LoVo (cell line): ENCODE measurements around the gene RAC3.

Source experiments
- DNase-seq: peaks from one replicate; pipeline ENCODE4 v3.0.0-alpha.2; 2016; ENCODE audit warnings: low spot score

The RAC3 gene

DNA sequence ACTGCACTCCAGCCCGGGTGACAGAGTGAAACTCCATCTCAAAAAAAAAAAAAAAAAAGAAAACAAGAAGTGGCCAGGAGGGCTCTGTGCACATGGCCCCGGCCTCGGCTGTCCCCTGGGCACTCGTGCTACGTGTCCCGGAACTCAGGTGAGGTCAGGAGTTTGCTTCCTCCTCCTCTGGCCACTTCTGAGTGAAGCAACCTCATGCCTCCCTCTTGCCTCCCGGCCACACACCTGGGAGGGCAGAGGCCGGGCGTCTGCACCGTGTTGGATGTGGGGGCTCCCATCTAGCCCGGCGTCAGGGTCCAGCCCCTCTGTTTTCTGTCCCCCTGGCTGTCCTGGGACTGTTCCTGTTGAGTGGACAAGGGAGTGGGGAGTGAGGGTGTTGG lies 31.9 kb upstream of the RAC3 start:
- no peak for DNase-seq

GRCh38 chr17:81999976-82000802 lies 31.3 kb upstream of the RAC3 start:
- DNase-seq = no peak

- no peak for DNase-seq
These were observed 30.5 kb upstream of the RAC3 start for GRCh38 chr17:82000803-82001570.

DNA sequence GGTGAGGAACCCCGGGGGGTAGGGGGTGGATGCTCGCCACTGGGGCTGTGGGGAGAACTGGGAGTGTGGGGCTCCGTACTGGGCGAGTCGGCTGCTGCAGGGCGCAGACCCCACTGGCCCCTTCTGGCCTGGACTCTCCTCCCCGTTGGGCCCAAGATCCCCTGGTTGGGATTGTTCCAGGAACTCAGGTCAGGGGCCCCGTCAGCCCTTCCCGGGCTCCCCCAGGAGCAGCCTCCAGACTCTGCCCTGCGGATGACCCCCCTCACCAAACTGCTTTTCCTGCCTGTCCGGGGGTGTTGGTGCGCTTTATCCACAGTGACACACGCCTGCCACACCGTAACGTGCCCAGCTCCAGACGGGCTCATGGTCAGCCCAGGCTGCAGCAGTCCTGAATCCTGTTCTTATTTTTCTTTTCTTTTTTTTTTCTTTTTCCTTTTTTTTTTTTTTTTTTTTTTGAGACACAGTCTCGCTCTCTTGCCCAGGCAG lies 29.9 kb upstream of the RAC3 start:
- DNase-seq = no peak

DNA sequence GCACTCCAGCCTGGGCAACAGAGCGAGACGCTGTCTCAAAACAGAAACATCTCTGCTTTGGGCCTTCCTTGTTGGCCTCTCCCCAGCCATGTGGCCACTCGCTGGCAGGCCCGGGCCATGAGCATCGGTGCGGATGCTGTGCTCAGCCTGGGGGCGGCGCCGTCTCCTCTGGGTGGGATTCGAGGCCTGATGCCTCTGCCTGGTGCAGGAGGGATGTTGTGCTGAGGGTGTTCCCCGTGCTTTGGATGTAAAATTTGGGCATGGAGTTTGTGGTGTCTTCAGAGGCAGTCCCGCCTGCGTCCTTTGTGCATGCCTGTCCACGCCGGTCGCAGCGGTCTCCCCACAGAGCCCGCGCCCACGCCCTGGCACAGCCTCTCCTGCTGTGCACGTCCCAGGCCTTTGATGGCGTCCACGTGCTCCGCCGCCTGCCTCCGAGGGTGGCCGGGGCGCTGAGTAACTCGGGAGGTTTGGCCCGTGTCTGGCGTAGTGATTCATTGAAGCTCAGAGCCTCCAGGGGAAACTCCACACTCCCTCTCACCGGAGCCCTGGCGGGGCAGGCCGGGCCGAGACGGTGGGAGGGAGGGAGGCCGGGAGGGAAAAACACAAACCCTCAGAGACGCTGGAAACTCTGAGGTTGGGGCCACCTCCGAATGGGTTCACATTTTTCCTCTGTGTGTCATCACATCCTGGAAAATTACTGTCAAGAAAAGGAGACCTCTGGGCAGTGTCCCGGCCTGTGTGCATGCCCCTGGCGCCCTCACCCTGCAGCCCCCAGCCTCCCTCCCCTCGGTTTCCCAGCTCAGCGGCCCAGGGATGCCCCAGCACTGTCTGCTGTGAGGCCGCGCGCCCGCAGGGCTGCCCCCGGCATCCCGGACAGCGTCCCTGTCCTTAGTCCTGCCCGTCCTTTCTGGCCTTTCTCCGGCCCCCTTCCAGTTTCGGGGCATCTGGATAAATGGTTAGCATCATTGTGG lies 27.8 kb upstream of the RAC3 start:
- DNase-seq = peak; percentile 35

DNA sequence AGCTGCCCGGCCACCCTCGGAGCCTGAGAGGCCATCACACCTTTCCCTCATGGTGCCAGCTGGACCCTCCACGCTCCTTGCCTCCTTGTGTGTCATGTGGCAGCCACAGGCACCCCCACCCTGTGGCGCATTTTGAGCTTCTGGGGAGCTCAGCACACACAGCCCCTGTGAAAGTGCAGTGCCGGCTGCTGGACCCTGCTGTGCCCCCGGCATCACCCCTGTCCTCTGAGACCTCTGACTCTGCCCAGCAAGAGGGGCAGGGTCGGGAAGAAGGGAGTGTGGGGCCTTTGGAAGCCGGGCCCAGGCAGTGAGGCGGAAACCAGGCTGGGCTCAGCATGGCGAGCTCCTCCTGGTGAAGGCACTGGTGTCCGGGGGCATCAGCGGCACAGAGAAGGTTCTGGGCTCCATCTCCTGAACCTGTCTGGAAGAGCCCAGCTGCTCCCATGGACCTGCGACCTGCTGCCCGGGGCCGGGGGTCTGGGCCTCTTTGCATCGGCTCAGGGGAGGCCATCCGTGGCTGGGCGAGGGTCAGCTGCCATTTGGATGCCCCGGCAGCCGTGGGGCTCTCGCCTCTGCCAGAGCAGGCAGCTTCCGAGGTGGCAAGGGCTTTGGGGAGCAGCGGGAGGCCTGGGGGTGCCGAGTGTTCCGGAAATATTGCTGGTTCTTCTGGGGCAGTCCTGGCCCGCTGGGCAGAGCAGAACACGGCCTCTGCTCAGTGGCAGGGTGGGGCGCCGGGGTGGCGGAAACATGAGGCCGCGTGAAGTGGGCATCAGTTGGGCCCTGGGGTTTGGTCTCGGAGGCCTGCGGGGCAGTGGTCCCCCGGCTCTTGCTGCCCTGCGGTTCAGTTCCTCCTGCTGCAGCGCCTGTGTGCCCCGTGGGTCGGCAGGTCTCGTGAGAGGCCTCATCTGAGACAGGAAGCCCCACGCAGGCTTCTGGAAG lies 26.7 kb upstream of the RAC3 start:
- DNase-seq = no peak

DNA sequence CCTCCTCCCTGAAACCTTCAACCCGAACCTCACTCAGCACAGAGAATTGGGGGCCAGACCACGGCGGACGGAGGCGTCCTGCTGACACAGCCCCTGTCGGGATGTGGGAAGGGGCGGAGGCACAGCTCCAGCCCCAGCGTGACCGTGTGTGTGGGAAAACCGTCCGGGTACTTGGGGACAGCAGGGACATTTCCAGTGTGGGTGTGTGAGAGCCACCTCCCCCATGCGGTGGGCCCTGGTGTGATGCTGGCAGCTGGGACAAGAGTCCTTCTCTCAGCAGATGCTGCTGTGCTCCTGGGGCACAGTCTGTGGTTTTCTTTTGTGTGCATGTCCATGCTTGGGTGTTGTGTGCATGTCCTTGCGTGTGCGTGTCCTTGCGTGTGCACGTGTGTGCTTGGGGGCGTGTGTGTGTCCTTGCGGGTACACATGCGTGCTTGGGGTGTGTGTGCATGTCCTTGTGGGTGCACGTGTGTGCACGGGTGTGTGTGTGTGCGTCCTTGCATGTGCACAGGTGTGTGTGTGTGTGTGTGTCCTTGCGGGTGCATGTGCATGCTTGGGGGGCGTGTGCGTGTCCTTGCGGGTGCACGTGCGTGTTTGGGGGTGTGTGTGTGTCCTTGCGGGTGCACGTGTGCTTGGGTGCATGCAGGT lies 25.7 kb upstream of the RAC3 start:
- no peak for DNase-seq

DNA sequence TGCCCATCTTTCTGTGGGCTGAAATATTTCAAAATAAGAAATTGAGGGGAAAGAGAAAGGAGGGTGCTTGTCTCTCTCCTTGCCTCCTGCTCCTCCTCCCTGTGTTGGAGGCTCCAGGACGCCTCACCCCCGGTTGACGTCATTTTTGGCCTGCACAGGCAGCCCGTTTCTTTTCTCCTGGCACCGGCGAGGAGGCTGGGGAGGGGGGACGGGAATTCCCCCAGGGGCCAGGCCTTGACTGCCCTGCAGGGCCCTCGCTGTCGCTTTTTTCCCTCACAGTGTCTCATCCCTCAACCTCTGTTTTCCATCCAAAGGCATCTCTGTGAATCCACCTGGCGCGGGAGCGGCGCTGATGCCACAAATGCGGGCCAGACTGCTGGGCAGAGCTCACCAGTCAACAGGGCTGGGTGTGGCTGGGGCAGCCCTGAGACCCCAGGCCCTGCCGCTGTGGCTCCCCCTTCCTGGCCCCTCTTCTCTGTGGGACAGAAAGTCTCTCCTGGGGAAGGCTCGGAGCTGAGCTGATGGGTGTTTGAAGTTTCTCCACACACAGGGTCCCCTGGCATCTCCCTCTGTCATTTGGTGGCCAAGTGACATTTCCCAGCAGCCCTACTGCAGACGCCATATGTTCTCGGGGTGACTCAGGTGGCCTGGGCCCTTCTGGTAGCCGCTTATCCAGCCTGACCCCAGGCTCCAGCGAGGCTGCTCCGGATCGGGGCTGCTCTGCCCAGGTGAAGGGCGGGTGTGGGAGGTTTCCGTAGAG lies 24.8 kb upstream of the RAC3 start:
- no peak for DNase-seq

DNA sequence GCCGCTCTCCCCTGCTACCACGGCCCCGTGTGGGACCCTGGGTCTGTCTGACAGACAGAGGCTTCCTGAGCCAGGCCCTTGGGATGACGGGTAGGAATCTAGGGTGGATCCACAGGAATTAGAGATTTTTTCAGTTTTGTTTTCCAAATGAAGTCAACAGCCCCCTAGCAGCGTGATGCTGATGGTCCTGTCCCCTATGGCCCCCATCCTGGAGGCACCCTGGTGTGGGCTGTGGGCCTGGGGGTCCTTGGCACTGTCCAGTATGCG lies 24.3 kb upstream of the RAC3 start:
- no peak for DNase-seq

- DNase-seq = no peak
These were observed 23.8 kb upstream of the RAC3 start for GRCh38 chr17:82007495-82008257.

GRCh38 chr17:82008258-82008940 lies 23.1 kb upstream of the RAC3 start:
- no peak for DNase-seq

- no peak for DNase-seq
These were observed 22.5 kb upstream of the RAC3 start for GRCh38 chr17:82008941-82009405.

GRCh38 chr17:82009413-82009812 lies 22.1 kb upstream of the RAC3 start:
- no peak for DNase-seq

DNA sequence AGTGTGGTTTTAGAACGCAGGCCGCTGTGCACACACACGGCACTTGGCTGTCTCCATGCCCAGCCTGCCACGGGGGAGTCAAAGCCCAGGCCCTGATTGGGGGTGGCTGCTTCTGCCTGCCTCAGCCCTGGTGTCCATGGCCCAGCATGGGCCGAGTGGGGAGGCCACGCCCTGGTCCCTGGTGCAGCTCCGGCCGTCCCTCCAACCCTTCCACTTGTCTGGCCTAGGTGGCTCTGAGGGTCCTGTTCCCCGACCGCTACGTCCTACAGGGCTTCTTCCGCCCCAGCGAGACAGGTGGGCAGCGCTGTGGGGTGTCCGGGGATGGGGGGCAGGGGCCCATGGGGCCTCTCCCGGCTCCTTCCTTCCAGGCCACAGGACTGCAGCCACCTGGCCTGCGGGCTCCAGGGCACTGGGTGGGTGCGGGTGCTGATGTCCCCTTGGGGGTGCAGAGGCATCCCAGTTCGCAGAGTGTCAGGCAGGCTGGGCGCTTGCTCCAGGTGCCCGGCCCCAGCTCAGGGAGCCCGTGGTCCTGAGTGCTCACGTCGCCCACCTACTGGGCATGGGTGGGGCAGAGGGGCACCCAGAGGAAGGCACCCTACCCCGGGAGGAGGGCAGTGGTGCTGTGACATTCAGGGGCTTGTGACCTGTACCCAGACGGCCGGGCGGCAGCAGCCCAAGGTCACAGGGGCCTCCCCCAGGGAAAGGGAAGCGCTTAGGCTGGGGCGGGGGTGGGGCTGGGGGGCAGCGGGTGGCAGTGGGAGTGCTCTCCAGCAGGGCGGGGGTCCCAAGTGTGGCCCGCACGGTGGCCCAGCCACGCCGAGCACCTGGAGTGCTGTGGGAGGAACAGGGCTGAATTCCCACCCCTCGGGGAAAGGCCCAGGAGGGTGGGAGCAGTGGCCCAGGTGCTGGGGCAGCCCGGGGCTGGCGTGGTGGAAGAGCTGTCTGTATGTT lies 20.6 kb upstream of the RAC3 start:
- no peak for DNase-seq

DNA sequence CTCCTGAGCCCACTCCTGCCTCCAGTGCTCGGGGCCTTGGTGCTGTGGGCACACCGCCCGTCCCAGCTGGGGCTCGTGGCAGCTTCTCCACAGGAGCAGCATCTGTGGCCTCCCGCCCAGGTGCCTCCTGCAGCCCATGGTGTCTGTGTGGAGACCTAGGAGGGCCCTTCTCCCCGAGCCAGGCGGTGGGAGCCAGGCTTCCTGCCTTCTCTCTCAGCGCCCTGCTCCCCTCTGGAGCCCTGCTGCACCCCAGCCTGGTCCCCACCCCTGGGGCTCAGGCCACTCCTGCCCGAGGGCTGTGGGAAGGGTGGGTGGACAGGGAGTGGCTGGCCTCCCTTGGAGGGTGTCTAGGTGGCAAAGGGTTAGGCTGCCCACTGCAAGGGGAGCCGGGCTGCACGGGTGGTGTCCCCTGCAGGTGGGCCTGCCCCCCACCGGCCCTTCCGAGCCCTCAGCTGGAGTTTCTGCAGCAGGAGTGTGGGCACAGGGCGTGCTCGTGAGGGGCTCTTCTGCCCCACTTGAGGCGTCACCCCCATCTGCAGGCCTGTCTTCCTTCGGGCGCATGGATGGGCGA lies 19.8 kb upstream of the RAC3 start:
- no peak for DNase-seq

DNA sequence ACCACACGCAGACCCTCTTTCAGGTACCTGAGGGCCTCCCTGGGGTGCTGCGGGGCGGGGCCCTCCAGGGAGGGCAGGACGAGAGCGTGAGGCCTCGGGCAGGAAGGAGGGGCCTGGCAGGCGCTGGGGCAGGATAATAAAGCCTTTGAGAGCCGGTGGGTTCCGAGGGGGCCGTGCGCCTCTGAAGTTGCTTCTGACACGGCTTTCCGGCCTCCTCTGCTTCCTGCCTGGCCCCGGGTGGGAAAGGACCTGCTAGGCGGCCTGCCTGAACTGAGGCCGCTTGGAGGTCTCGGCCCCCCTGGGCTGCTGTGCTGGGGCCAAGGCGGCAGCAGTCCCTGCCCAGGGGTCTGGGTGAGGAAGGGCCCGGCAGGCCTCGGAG lies 19.2 kb upstream of the RAC3 start:
- no peak for DNase-seq
